ENCODE data around the gene RNF41. TPM values are rescaled to one million over a fixed set of nuclear protein-coding genes. Genes with fewer than 3 reads are reported as not detected.
A peak's percentile ranks its signal among the peaks of the same experiment; 100 is the strongest.
"Not testable (repeated sequence)": the region's sequence is repeated elsewhere in the genome, so short reads cannot be mapped to it uniquely, and the experiment has no call there.

RNF41 gene
- 75.0 and 86.0 TPM in 2 replicates for total RNA-seq (ENCODE audit: low replicate concordance)

DNA sequence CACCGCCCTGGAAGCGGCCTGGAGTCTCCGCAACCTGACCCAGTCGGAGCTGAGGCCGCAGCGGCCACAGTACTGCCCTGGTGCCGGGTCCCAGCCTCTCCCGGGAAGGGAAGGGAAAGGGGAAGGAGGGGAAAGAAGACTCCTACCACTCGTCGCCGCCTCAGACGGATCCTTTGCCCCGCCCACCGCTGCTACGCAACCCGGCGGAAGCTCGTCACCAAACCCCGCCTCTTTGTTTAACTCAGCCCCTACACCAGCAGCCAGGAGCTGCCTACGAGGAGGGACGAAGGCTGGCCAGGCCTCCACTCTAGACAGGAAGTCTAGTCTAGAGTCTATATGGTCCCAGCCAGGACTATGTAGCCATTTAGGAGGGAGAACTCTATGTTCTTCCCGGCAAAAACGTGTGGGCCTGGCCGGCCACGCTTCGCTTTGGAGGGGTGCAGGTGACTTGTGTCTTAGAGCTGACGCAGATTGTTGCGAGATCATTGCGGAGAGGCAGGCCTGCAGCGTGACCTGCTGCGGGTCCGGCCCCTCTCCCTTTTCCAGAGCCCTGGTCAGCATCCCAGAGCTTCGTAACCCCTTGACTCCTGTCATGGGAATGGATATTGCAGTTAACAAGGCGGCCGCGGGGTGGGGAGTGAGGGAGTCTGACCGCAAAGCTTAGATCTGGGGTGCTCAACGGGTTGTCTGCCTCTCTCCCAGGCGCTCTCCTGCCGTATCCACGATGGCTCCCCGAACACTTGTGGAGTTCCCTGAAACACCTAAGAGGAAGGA lies at the start of gene RNF41:
RNF41 (minus strand) TSS at position 166 of the 774 bp plus-strand sequence. CDS start 7,875 bp downstream, outside the sequence.
- TF ChIP-seq, protein P1, sequence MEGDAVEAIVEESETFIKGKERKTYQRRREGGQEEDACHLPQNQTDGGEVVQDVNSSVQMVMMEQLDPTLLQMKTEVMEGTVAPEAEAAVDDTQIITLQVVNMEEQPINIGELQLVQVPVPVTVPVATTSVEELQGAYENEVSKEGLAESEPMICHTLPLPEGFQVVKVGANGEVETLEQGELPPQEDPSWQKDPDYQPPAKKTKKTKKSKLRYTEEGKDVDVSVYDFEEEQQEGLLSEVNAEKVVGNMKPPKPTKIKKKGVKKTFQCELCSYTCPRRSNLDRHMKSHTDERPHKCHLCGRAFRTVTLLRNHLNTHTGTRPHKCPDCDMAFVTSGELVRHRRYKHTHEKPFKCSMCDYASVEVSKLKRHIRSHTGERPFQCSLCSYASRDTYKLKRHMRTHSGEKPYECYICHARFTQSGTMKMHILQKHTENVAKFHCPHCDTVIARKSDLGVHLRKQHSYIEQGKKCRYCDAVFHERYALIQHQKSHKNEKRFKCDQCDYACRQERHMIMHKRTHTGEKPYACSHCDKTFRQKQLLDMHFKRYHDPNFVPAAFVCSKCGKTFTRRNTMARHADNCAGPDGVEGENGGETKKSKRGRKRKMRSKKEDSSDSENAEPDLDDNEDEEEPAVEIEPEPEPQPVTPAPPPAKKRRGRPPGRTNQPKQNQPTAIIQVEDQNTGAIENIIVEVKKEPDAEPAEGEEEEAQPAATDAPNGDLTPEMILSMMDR (IDR thresholded peaks at IDR 0.05; ENCODE audit: insufficient read depth, low read length) = peak; percentile 34
- H3K4me3 ChIP-seq (ENCODE audit: low read depth, low read length) = peak within 1 kb of the TSS; percentile 94
- peak; percentile 98 for DNase-seq (ENCODE audit: low read depth)

DNA sequence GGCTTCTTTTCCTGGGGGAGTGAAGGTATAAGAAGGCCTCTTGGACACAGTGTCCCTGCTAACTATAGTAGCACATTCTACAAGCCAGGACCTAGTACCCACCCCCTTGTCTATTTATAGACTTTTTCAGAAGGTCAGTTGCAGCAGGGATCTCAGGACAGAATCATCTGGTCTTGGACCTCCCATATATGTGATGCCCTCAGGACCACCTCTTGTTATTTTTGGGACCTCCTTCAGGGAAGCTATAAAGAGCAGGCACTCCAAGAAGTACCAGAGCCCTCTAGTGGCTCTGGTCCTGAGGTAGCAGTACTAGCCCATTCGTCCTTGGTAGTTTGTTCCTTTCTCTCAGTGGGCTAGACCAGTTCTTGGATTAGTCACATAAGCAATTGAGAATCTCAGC lies 49.3 kb upstream of the RNF41 start:
- TF ChIP-seq, protein P1 (IDR thresholded peaks at IDR 0.05; ENCODE audit: insufficient read depth, low read length) = peak; percentile 55
- H3K4me3 ChIP-seq (ENCODE audit: low read depth, low read length) = no peak overlapping the region
- peak; percentile 34 for DNase-seq (ENCODE audit: low read depth)

DNA sequence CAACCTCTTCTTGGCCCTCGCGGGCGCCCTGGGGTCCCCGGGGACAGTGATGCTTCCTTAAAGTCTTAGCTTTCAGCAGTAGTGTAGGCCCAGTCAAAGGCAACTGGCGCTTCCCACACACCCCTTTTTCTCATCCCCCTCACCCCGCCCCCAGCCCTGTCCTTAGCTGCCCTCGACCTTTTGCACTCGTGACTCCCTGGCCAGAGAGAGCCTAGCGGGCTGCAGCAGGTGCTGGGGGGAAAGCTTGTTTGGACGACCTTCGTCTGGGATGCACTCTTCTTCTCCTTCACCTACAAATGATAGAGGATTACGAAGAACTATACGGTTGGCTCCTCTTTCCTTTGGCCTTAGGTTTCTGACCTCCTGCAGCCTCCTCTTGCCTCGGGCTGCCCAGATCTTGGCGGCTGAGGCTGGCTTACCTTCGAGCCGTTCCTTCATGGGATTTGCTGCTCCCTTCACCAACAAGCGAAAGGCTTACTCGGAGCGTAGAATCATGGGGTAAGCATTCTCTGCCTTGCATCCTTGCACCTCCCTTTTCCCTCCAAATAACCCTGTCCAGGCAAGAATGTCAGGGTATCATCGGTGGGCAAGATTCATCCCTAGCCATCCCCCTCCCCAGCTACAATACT lies 45.8 kb upstream of the RNF41 start:
- peak overlapping the region; percentile 83 for H3K4me3 ChIP-seq (ENCODE audit: low read depth, low read length)
- TF ChIP-seq, protein P1 (IDR thresholded peaks at IDR 0.05; ENCODE audit: insufficient read depth, low read length) = no peak
- peak; percentile 14 for DNase-seq (ENCODE audit: low read depth)

DNA sequence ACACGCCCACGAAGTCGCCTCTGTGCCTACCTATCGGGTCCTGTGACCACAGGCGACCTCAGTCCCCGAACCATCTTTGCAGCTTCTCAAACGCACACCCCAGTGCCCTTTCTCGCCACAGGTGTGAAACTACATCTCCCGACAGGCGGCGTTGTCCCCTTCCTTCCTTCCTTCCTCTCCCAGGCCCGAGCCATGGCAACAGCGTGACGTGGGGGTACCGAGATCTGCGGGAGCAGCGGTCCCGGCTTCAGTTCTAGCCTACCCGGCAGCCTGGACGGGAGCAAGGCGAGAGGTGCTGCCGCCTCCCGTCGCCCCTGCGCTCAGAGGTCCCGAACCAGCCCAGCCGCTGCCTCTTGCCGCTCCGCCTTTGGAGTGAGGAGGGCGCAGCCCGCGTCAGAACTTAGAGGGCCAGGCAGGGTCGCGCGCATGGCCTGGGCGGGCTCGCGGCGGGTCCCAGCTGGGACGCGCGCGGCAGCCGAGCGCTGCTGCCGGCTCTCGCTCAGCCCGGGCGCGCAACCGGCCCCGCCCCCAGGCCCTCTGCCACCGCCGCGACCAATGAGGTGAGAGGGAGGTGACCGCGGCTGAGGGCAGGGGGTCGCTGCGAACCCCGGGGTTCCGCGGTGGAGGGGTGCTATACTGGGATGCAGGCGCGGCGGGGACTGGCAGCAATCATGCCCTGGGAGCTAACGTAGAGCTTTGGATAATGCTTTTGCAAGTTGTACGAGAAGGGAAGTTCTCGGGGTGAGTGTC lies 45.1 kb upstream of the RNF41 start, which contains the start of gene COQ10A:
COQ10A (plus strand) TSS at position 250 of the 750 bp plus-strand sequence; CDS start at position 427, 177 bp downstream.
- H3K4me3 ChIP-seq (ENCODE audit: low read depth, low read length) = peak within 1 kb of the TSS; percentile 83
- TF ChIP-seq, protein P1 (IDR thresholded peaks at IDR 0.05; ENCODE audit: insufficient read depth, low read length) = peak; percentile 80
- peak; percentile 83 for DNase-seq (ENCODE audit: low read depth)

DNA sequence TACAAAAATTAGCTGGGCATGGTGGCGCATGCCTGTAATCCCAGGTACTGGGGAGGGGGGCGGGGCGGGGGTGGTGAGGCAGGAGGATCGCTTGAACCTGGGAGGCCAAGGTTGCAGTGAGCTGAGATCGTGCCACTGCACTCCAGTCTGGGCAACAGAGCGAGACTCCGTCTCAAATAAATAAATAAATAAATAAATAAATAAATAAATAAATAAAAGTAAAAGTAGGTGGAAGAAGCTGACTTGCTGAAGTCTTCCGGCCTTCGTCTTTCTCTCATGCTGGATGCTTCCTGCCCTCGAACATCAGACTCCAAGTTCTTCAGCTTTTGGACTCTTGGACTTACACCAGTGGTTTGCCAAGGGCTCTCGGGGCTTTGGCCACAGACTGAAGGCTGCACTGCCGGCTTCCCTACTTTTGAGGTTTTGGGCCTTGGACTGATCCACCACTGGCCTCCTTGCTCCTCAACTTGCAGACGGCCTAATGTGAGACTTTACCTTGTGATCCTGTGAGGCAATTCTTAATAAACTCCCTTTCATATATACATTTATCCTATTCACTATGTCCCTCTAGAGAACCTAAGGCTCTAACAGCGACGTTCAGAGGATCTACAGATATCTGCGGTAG lies 44.5 kb upstream of the RNF41 start:
- DNase-seq (ENCODE audit: low read depth) = not testable (repeated sequence)
- H3K4me3 ChIP-seq (ENCODE audit: low read depth, low read length) = peak overlapping the region; percentile 83

DNA sequence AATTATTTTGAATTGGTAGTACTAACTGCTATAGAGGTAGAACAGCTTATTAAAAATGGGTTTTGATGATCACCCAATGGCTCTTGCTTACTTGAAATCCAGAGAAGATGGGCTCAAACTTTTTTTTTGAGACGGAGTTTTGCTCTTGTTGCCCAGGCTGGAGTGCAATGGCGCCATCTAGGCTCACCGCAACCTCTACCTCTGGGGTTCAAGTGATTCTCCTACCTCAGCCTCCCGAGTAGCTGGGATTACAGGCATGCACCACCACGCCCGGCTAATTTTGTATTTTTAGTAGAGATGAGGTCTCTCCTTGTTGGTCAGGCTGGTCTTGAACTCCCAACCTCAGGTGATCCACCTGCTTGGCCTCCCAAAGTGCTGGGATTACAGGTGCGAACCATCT lies 41.2 kb upstream of the RNF41 start:
- DNase-seq (ENCODE audit: low read depth); H3K4me3 ChIP-seq (ENCODE audit: low read depth, low read length): not testable (repeated sequence)

DNA sequence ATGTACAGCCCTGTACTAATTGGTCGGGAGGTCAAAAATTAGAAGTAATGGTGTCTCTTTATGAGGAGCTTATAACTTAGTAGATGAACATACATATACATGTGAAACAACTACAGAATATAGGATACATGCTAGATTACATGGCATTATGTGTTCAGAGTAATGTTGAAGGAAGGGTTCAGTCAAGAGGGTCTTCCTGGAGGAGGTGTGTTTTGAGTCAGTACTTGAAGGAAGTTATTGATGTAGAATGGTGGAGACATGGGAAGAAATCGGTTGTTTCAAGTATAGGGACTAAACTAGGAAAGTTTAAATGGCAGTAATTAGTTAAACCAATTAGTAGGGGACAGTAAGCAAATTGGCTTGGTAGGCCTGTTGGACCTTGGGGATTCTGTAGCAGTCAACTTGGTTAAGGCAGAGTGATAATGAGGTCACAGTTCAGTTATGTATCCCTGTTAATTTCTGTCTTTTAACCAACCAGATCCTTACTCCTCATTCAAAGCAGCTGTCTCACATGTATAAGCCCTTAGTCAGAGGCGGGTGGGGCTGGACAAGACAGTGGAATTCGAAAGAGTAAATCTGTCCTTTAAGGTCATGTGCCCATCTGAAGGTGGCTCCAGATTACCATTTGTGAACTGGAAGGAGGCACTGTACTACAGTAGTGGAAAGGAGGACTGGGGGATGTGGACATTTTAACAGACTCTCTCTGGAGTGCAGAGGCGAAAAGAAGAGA lies 39.9 kb upstream of the RNF41 start:
- TF ChIP-seq, protein P1 (IDR thresholded peaks at IDR 0.05; ENCODE audit: insufficient read depth, low read length) = no peak
- H3K4me3 ChIP-seq (ENCODE audit: low read depth, low read length) = no peak overlapping the region
- peak; percentile 65 for DNase-seq (ENCODE audit: low read depth)

Data from fibroblast of the aortic adventitia (primary cell).